Measurements from ENCODE around the gene RPH3AL. TPM values are rescaled to one million over a fixed set of nuclear protein-coding genes. Genes with fewer than 3 reads are reported as not detected.
"Not testable (repeated sequence)": the region's sequence is repeated elsewhere in the genome, so short reads cannot be mapped to it uniquely, and the experiment has no call there.

The RPH3AL gene
- total RNA-seq, 2 experiments from 2014 or later, result 0.64 to 1.2 TPM

DNA sequence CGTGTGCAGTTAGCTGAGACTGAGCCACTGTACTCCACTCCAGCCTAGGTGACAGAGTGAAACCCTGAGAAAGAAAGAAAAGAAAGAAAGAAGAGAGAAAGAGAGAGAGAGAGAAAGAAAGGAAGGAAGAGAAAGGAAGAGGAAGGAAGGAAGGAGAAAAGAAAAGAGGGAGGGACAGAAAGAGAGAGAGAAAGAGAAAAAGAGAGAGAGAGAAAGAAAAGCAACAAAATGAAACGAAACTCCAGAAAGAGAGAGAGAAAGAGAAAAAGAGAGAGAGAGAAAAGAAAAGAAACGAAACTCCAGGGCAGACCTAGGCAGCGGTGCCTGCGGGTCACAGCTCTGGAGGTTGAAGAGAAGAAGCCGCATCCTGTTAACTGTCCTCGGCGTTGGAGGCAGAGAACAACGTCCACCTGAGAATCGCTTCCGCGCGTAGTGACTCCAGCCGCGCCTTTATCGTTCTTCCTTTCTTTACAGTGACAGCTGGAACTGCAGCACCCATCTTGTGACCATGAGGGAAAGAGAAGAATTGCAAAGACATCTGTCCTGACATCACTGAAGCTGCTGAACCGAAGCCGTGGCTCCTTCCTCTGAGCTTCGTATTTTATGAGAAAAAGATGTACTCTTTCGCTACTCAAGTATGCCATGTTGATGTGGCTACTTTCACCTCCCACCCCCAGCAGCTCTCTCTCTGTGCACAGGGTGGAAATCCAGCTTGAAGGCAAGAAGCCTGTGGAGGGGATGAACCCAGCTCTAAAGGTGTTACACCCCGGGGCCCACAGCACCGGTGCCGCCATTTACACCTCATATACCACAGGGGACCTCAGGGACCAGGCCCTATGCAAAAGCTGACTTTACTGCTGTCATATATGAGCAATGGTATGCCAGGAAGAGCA, 114.3 kb downstream of the RPH3AL start:
- Mint-ChIP-seq H3K4me3 (no peak overlapping the region), H3K27ac (no peak overlapping the region), H3K36me3 (no peaks in the 10 kb centered on the region), H3K9me3 (no peaks in the 10 kb centered on the region), H3K27me3 (peaks cover 4% of the 10 kb centered on the region), H3K4me1 (no peaks in the 10 kb centered on the region)
- DNase-seq, result no peak

DNA sequence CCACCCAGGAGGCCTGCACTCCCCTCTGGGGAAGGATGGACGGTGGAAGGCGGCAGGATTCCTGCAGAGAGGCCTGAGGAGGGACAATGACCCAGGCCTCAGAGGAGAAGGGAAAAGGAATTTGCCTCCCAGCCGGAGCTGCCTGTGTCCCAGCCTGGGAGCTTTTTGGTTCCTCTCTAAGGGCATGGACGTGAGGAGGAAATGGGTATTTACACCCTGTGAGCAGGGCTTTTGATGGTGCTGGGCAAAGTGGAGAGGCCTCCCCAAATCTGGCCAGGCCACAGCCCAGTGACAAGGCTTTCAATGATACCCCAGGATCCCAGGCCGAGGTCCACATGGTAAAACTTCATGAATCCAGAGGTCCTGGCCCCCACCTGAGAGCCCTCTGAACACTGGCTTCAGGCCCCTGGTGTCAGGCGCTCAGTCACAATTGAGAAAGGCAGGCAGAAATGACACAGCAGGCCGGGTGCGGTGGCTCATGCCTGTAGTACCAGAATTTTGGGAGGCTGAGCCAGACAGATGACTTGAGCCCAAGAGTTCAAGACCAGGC, 115.1 kb downstream of the RPH3AL start:
- Mint-ChIP-seq H3K27ac (no peak overlapping the region), H3K9me3 (no peaks in the 10 kb centered on the region), H3K4me3 (no peak overlapping the region), H3K4me1 (no peaks in the 10 kb centered on the region), H3K36me3 (no peaks in the 10 kb centered on the region), H3K27me3 (peaks cover 4% of the 10 kb centered on the region)
- no peak for DNase-seq

DNA sequence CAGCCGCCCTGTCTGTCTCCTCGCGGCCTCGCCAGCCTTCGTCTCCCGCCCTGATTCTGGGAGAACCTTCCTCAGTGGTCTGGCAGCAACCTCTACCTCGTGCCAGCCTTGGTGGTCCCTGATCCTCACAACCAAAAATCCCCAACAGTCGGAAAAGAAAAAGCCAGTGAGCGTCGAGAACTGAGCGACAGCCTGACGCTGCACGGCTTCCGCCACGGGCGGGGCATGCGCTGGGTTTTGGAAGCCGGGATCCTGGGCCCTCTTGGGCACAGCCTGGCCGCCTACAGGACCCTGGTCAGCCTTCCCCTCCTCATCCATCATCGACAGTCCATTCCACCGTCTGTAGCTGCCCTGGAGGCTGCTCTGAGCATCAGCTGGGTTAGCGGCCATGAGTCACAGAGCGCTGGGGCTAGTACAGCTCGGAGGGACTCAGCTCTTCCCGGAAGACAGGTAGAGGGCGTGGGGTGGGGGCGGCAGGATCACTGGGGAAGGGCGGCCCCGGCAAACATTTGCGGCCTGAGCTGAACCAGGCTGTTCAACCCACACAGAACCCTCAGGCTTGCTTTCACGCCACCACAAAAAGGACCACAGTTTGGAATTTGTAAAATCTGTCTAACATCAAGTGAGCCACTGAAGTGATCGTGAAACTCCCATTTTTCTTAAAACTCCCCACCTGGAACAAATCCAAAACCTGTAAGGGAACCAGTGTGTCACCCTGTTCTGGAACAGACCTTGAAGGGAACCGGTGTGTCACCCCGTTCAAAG, 115.8 kb downstream of the RPH3AL start:
- H3K4me3 Mint-ChIP-seq, result no peak overlapping the region
- H3K36me3 Mint-ChIP-seq, result no peaks in the 10 kb centered on the region
- no peaks in the 10 kb centered on the region for H3K9me3 Mint-ChIP-seq
- H3K27me3 Mint-ChIP-seq, result peaks cover 4% of the 10 kb centered on the region
- H3K4me1 Mint-ChIP-seq, result no peaks in the 10 kb centered on the region
- no peak overlapping the region for H3K27ac Mint-ChIP-seq
- no peak for DNase-seq

DNA sequence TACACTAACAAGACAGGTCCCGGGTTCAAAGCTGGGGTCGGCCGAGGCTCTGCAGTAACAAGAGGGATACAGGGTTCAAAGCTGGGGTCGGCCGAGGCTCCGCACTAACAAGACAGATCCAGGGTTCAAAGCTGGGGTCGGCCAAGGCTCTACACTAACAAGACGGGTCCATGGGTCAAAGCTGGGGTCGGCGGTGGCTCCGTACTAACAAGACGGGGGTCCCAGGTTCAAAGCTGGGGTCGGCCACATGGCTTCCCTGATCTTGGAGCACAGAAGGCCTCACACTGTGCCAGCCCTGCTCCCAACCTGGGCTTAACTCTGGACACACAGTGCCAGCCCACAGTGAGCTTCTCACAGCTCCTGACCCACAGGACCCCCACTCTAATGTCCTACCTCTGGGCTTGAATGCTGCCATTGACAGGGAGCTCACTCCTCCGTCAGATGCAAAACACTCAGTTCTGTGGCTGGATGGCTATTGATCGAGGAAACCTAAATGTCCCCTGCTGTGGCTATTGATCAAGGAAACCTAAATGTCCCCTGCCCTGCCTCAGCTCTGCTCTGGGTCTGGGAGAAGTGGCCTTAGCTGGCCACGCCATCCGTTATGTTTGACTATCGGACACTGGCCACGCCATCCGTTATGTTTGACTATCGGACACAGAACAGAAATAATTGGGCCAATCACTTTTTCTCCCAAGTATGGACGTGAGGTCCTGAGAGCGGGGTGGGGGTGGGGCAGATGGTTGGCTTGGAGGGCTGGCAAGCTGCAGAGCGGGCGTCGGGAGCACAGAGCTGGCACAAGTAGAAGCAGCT, 116.6 kb downstream of the RPH3AL start:
- H3K4me1 Mint-ChIP-seq, result no peaks in the 10 kb centered on the region
- no peaks in the 10 kb centered on the region for H3K36me3 Mint-ChIP-seq
- peaks cover 4% of the 10 kb centered on the region for H3K27me3 Mint-ChIP-seq

DNA sequence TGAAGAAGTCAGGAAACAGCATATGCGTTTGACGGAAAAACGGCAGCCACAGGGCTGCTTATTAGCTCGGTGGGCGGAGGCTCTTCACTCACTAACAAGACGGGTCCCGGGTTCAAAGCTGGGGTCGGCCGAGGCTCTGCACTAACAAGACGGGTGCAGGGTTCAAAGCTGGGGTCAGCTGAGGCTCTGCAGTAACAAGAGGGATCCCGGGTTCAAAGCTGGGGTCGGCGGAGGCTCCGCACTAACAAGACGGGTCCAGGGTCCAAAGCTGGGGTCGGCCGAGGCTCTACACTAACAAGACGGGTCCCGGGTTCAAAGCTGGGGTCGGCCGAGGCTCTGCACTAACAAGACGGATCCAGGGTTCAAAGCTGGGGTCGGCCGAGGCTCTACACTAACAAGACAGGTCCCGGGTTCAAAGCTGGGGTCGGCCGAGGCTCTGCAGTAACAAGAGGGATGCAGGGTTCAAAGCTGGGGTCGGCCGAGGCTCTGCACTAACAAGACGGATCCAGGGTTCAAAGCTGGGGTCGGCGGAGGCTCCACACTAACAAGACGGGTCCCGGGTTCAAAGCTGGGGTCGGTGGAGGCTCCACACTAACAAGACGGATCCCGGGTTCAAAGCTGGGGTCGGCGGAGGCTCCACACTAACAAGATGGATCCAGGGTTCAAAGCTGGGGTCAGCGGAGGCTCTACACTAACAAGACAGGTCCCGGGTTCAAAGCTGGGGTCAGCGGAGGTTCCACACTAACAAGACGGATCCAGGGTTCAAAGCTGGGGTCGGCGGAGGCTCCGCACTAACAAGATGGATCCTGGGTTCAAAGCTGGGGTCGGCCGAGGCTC, 117.4 kb downstream of the RPH3AL start:
- not testable (repeated sequence) for DNase-seq, H3K27ac Mint-ChIP-seq

More for the DNA sequence above, 116.6 kb downstream of the RPH3AL start:
- H3K4me3 Mint-ChIP-seq, result no peak overlapping the region
- no peaks in the 10 kb centered on the region for H3K9me3 Mint-ChIP-seq
- no peak for DNase-seq
- no peak overlapping the region for H3K27ac Mint-ChIP-seq

DNA sequence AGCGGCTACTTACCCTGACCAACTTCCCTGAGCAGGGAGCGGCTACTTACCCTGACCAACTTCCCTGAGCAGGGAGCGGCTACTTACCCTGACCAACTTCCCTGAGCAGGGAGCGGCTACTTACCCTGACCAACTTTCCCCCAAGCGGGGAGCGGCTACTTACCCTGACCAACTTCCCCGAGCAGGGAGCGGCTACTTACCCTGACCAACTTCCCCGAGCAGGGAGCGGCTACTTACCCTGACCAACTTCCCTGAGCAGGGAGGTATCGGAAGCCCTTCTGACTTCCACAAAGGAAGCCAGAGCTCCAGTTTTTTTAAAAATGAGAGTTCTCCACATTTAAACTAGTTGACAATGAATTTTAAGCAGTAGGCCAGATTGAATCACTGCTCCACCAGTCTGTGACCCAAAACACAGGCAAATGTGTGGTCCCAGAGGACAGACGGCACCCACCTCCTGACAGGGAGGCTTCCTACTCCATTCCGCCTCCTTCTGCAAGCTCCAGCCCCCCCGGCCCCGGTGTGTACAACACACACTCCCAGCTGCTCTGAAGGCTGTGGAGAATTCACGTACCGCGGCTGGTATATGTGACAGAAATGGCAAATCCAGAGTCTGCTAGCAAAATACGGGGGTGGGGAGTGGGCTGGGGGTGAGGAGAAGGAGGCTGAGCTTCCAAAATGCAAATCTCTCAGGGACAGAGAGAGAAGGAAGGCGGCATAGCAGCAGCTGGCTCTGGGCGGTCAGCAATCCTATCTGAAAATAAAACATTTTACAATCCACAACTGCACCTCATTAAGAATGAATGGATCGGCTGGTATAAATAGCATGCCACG, 118.2 kb downstream of the RPH3AL start:
- H3K27ac Mint-ChIP-seq, H3K4me3 Mint-ChIP-seq, H3K9me3 Mint-ChIP-seq, H3K4me1 Mint-ChIP-seq, H3K27me3 Mint-ChIP-seq, DNase-seq, H3K36me3 Mint-ChIP-seq: not testable (repeated sequence)

More for the DNA sequence above, 117.4 kb downstream of the RPH3AL start:
- H3K4me3 Mint-ChIP-seq, H3K36me3 Mint-ChIP-seq, H3K4me1 Mint-ChIP-seq, H3K27me3 Mint-ChIP-seq, H3K9me3 Mint-ChIP-seq: not testable (repeated sequence)

DNA sequence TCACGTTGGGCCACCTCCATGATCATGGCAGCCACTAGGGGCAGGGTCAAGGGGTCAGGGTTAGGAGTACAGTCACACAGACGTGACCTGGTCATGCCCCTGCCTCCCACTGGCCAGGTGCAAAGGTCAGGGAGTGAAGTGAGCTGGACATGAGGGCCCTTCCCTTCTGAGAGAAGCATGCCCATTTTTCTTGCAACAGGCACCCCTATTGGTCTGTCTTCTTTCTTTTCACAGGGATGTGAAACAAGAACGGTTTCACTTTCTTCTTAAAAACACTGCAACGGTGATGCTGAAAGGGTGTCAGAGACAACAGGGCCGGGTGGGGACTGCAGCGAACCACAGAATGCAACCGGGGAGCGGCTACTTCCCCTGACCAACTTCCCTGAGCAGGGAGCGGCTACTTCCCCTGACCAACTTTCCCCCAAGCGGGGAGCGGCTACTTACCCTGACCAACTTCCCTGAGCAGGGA, 119.1 kb downstream of the RPH3AL start:
- Mint-ChIP-seq H3K36me3 (no peaks in the 10 kb centered on the region), H3K4me1 (no peaks in the 10 kb centered on the region), H3K9me3 (no peaks in the 10 kb centered on the region), H3K4me3 (no peak overlapping the region), H3K27ac (no peak overlapping the region), H3K27me3 (peaks cover 4% of the 10 kb centered on the region)
- no peak for DNase-seq

DNA sequence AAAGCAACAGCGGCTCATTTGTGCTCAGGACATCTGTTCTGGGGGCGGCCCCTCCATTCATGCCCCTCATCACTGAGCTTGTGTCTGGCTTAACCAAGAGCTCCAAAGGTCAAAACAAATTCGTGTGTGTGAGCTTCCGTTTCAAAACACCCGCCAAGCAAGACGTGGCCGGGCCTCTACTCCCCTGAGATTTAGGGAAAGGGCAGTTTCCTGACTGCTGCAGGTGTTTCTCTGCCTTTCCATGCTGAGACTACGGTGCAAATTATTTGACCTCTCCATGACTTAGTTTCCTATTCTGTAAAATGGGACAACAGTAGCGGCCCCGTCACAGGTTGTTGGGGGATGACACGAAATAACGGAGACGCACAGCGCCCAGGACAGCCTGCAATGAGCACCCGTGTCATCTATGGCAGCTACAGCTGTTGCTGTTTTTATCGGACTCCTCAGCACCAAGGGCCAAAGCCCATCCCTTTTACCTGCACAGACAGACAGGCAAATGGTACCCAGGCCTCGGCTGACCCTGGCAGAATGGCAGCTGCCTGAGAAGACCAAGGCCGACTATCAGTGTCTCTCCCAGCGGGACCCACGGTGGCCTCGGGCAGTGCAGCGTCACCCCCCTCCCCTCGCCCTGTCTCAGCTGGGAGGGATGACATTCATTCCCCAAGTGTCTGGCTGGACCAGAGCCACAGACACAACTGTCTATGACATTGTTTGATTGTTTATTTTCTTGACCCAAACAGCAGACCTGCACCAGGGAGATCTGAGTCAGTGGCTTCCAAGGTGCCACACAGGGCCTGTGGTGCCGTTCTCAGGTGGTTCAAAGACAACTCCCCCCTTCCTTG, 120.4 kb downstream of the RPH3AL start:
- Mint-ChIP-seq H3K4me3 (no peak overlapping the region), H3K36me3 (no peaks in the 10 kb centered on the region), H3K27me3 (peaks cover 4% of the 10 kb centered on the region), H3K9me3 (no peaks in the 10 kb centered on the region), H3K4me1 (no peaks in the 10 kb centered on the region), H3K27ac (no peak overlapping the region)
- no peak for DNase-seq

DNA sequence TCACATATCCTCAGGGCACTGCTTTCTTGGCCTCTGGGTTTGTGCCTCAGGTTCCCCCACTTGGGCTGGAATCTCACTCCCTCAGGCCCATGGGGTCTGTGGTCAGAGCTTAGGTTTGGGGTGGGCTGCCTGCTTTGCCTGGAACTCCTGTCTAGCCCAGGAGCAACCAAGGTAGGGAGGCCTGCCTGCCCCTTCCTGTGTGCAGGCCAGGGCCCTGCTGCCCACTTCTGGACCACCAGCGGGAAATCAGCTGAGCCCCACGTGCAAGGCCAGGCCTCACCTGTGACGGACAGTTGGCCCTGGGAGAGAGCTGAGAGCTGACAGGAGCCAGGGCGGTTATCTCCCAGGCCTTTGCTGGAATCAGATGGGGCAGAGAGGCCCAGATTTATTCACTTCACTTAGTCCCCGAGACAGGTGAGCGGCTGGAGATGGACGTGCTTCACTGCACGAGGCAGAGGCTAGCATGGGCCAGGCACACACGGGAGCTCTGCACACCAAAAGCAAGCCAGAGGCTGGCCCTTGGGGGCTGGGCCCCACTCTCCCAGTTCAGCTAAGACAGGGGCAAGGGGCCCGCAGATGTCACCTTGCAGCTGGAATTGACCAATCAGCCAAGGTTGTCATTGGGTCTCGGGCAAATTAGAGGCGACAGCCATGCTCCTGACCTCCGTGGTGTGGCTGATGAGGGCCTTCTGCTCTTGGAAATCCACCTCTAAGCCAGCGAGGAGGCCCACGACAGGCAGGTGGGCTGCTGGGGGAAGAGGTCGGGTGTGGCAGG, 121.2 kb downstream of the RPH3AL start:
- H3K27me3 Mint-ChIP-seq, result peaks cover 4% of the 10 kb centered on the region
- no peaks in the 10 kb centered on the region for H3K4me1 Mint-ChIP-seq
- H3K36me3 Mint-ChIP-seq, result no peaks in the 10 kb centered on the region
- no peak for DNase-seq
- H3K9me3 Mint-ChIP-seq, result no peaks in the 10 kb centered on the region
- no peak overlapping the region for H3K27ac Mint-ChIP-seq
- no peak overlapping the region for H3K4me3 Mint-ChIP-seq

DNA sequence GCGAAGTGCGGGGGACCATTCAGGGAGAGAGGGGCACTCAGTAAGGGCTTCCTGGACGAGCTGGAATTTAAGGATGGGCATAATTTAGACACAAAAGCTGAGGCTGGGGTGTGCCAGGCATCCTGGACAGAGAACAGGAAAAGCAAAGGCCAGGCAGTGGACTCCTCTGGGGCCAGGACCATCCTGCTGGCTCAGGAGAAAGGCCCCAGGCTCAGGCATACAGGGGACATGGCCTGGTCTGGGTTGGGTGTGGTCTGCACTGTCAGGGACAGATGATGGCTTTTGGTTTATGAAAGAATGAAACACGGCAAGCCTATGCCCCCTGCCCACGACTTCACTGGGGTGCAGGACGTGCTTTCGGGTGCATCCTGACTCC, 122.2 kb downstream of the RPH3AL start:
- H3K4me1 Mint-ChIP-seq, result no peaks in the 10 kb centered on the region
- no peak for DNase-seq
- H3K9me3 Mint-ChIP-seq, result no peaks in the 10 kb centered on the region
- no peak overlapping the region for H3K27ac Mint-ChIP-seq
- H3K27me3 Mint-ChIP-seq, result peaks cover 4% of the 10 kb centered on the region
- no peaks in the 10 kb centered on the region for H3K36me3 Mint-ChIP-seq
- no peak overlapping the region for H3K4me3 Mint-ChIP-seq

DNA sequence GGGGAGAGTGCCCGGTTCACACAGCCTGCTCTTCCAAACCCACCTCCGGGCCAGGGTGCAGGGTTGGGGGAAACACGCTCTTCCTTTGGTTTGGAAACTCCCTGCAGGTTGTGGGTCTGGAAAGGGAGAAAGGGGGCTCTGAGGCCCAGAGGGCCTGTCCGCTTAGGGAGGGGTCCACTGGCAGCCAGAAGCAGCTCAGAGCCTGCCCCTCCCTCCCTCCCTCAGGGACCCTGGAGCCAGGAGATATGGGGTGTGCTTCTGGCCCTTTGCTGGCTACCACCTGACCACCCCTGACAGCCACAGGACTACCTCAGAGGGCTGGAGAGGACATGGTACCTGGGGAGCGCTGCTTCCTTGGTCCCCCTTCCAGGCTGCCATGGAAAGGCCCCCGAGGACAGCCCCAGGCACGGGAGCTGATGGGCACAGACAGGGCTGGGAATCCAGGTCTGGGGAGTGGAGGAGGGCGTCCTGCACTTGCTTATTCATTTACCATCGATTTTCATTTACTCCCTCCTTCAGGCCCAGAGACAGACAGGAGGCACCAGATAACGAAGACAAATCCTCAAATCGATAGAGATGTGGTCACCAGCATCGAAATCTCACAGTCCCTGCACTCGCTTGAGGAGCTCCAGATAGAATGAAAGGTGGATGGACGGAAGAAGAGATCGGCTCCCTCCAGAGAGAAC, 122.8 kb downstream of the RPH3AL start:
- Mint-ChIP-seq H3K36me3 (no peaks in the 10 kb centered on the region), H3K27ac (no peak overlapping the region), H3K4me3 (no peak overlapping the region), H3K9me3 (no peaks in the 10 kb centered on the region), H3K4me1 (no peaks in the 10 kb centered on the region), H3K27me3 (peaks cover 3% of the 10 kb centered on the region)
- no peak for DNase-seq
